SH-SY5Y (cell line): ENCODE data around the gene INSYN1.

Experiments used
- GATA2 ChIP-seq: IDR thresholded peaks from 2 replicates; pipeline ENCODE4 v1.6.1; 2011; ENCODE audit warnings: mild to moderate bottlenecking, low read depth, low read length
- GATA3 ChIP-seq: IDR thresholded peaks from 2 replicates; pipeline ENCODE4 v1.6.1; 2011; ENCODE audit warnings: low read depth, mild to moderate bottlenecking, low read length, moderate library complexity

DNA sequence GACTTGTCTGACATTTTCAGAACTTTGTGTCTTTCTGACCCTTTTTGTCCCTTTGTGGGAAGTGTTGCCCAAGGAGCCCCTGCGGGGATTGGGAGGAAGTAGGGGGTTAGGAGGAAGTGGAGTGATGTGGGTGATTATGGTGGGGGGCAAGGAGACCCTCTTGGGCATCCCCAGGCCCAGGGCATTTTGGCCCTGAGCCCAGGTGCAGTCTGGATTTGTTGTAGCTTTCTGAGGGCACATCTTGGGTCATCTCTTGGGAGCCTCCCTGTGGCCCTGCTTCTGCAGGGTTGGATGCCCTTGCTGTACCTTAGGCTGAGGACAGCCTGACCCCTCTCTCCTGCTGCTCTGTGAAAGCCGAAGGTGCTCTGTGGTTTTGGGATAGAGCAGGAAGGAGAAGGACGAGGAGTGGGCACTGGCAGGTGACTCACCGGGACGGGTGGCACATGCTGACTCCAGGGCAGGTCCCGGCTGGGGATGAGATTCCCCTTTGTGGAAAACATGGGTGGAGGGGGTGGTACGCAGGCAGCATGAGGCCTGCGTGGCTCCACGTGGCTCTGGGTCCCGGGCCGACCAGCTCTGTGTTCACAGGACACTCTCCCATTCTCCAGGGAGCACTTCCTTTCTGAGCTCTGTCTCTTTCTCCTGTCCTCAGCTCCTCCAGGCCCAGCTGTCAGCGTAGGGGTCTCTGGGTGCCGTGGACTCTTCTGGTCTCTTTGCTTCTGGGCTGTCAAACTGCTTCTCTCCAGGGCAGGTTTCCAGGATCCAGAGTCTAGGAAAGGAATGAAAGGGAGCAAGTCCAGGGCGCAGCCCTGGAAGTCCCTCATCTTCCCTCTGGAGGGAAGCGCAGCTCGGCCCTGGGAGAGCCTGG lies 57.1 kb downstream of the INSYN1 start:
- TF ChIP-seq GATA3 (no peak), GATA2 (no peak)
